ENCODE results near the gene SPAG9.

Gene SPAG9

GRCh38 chr17:51013322-51013721 lies 107.3 kb downstream of the SPAG9 start:
- no peak overlapping the region for H3K4me3 ChIP-seq (ENCODE audit: low read length)
- no peaks in the 10 kb centered on the region for H3K27me3 ChIP-seq (ENCODE audit: insufficient read depth, low read length, poor library complexity)
- DNase-seq: no peak
- no peak overlapping the region for H2BK5ac ChIP-seq (ENCODE audit: low read length)
- no CpG with 5 or more reads among the region's 2 CpGs for WGBS (ENCODE audit: extremely low coverage, insufficient coverage, low lambda C conversion rate)
- H3K4me1 ChIP-seq (ENCODE audit: control insufficient read depth, low read depth, low read length): no peaks in the 10 kb centered on the region
- no peak overlapping the region for H4K8ac ChIP-seq (ENCODE audit: low read depth, low read length)
- H3K4ac ChIP-seq (ENCODE audit: low read depth, low read length): no peak overlapping the region
- H3K18ac ChIP-seq (ENCODE audit: low read length): no peak overlapping the region
- H2BK15ac ChIP-seq (replicated peaks; ENCODE audit: low read depth): no peak overlapping the region
- H3K4me2 ChIP-seq (ENCODE audit: low read length): no peak overlapping the region
- no peak overlapping the region for H2BK120ac ChIP-seq (ENCODE audit: low read depth, low read length)
- no peak overlapping the region for H2AK5ac ChIP-seq (ENCODE audit: low read length)
- no peaks in the 10 kb centered on the region for H3K79me1 ChIP-seq (ENCODE audit: low read length)
- H3K9ac ChIP-seq (ENCODE audit: low read length): no peak overlapping the region
- H3K36me3 ChIP-seq (ENCODE audit: control insufficient read depth, insufficient read depth, low read length): no peaks in the 10 kb centered on the region
- H3K79me2 ChIP-seq (ENCODE audit: control insufficient read depth, insufficient read depth, low read length): no peaks in the 10 kb centered on the region
- no peak overlapping the region for H3K56ac ChIP-seq (ENCODE audit: low read length)
- H4K5ac ChIP-seq (ENCODE audit: low read length): no peak overlapping the region
- H3K23ac ChIP-seq (ENCODE audit: low read length): no peak overlapping the region
- H3K27ac ChIP-seq (ENCODE audit: low read depth, low read length): no peak overlapping the region

GRCh38 chr17:51012538-51012937 lies 108.1 kb downstream of the SPAG9 start:
- Histone ChIP-seq H3K4ac (ENCODE audit: low read depth, low read length) (no peak overlapping the region), H3K36me3 (ENCODE audit: control insufficient read depth, insufficient read depth, low read length) (no peaks in the 10 kb centered on the region), H4K5ac (ENCODE audit: low read length) (no peak overlapping the region), H3K9ac (ENCODE audit: low read length) (no peak overlapping the region), H3K27me3 (ENCODE audit: insufficient read depth, low read length, poor library complexity) (no peaks in the 10 kb centered on the region), H2BK15ac (replicated peaks; ENCODE audit: low read depth) (no peak overlapping the region), H2BK5ac (ENCODE audit: low read length) (no peak overlapping the region), H3K4me1 (ENCODE audit: control insufficient read depth, low read depth, low read length) (no peaks in the 10 kb centered on the region), H3K18ac (ENCODE audit: low read length) (no peak overlapping the region), H3K23ac (ENCODE audit: low read length) (no peak overlapping the region), H3K79me2 (ENCODE audit: control insufficient read depth, insufficient read depth, low read length) (no peaks in the 10 kb centered on the region), H4K8ac (ENCODE audit: low read depth, low read length) (no peak overlapping the region), H3K79me1 (ENCODE audit: low read length) (no peaks in the 10 kb centered on the region), H2BK120ac (ENCODE audit: low read depth, low read length) (no peak overlapping the region), H3K4me2 (ENCODE audit: low read length) (no peak overlapping the region), H2AK5ac (ENCODE audit: low read length) (no peak overlapping the region), H3K4me3 (ENCODE audit: low read length) (no peak overlapping the region), H3K56ac (ENCODE audit: low read length) (no peak overlapping the region), H3K27ac (ENCODE audit: low read depth, low read length) (no peak overlapping the region)
- WGBS (ENCODE audit: extremely low coverage, insufficient coverage, low lambda C conversion rate): no CpG with 5 or more reads among the region's 4 CpGs
- no peak for DNase-seq

GRCh38 chr17:51010173-51010675 lies 110.4 kb downstream of the SPAG9 start:
- Histone ChIP-seq H3K36me3 (ENCODE audit: control insufficient read depth, insufficient read depth, low read length) (peaks cover 3% of the 10 kb centered on the region), H2BK120ac (ENCODE audit: low read depth, low read length) (no peak overlapping the region), H3K27me3 (ENCODE audit: insufficient read depth, low read length, poor library complexity) (no peaks in the 10 kb centered on the region), H2AK5ac (ENCODE audit: low read length) (no peak overlapping the region), H4K5ac (ENCODE audit: low read length) (no peak overlapping the region), H3K4me3 (ENCODE audit: low read length) (no peak overlapping the region), H2BK15ac (replicated peaks; ENCODE audit: low read depth) (no peak overlapping the region), H3K18ac (ENCODE audit: low read length) (no peak overlapping the region), H3K56ac (ENCODE audit: low read length) (no peak overlapping the region), H3K9ac (ENCODE audit: low read length) (no peak overlapping the region), H3K4ac (ENCODE audit: low read depth, low read length) (no peak overlapping the region), H3K23ac (ENCODE audit: low read length) (no peak overlapping the region), H3K27ac (ENCODE audit: low read depth, low read length) (no peak overlapping the region), H4K8ac (ENCODE audit: low read depth, low read length) (no peak overlapping the region), H3K79me1 (ENCODE audit: low read length) (no peaks in the 10 kb centered on the region), H3K4me1 (ENCODE audit: control insufficient read depth, low read depth, low read length) (no peaks in the 10 kb centered on the region), H2BK5ac (ENCODE audit: low read length) (no peak overlapping the region), H3K4me2 (ENCODE audit: low read length) (no peak overlapping the region), H3K79me2 (ENCODE audit: control insufficient read depth, insufficient read depth, low read length) (no peaks in the 10 kb centered on the region)
- no peak for DNase-seq
- WGBS (ENCODE audit: extremely low coverage, insufficient coverage, low lambda C conversion rate): no CpG with 5 or more reads among the region's 1 CpG

GRCh38 chr17:51006601-51007000 lies 114.1 kb downstream of the SPAG9 start:
- Histone ChIP-seq H3K4me1 (ENCODE audit: control insufficient read depth, low read depth, low read length) (no peaks in the 10 kb centered on the region), H2BK120ac (ENCODE audit: low read depth, low read length) (no peak overlapping the region), H3K9ac (ENCODE audit: low read length) (no peak overlapping the region), H3K4me2 (ENCODE audit: low read length) (no peak overlapping the region), H4K8ac (ENCODE audit: low read depth, low read length) (no peak overlapping the region), H3K4me3 (ENCODE audit: low read length) (no peak overlapping the region), H2AK5ac (ENCODE audit: low read length) (no peak overlapping the region), H3K4ac (ENCODE audit: low read depth, low read length) (no peak overlapping the region), H4K5ac (ENCODE audit: low read length) (no peak overlapping the region), H3K23ac (ENCODE audit: low read length) (no peak overlapping the region), H3K56ac (ENCODE audit: low read length) (no peak overlapping the region), H3K36me3 (ENCODE audit: control insufficient read depth, insufficient read depth, low read length) (peaks cover 3% of the 10 kb centered on the region), H2BK5ac (ENCODE audit: low read length) (no peak overlapping the region), H3K79me1 (ENCODE audit: low read length) (no peaks in the 10 kb centered on the region), H3K18ac (ENCODE audit: low read length) (no peak overlapping the region), H2BK15ac (replicated peaks; ENCODE audit: low read depth) (no peak overlapping the region), H3K27me3 (ENCODE audit: insufficient read depth, low read length, poor library complexity) (no peaks in the 10 kb centered on the region), H3K27ac (ENCODE audit: low read depth, low read length) (no peak overlapping the region), H3K79me2 (ENCODE audit: control insufficient read depth, insufficient read depth, low read length) (no peaks in the 10 kb centered on the region)
- WGBS (ENCODE audit: extremely low coverage, insufficient coverage, low lambda C conversion rate): no CpG with 5 or more reads among the region's 1 CpG
- DNase-seq: no peak

GRCh38 chr17:51005768-51006167 lies 114.9 kb downstream of the SPAG9 start:
- no CpG with 5 or more reads among the region's 2 CpGs for WGBS (ENCODE audit: extremely low coverage, insufficient coverage, low lambda C conversion rate)
- H3K36me3 ChIP-seq (ENCODE audit: control insufficient read depth, insufficient read depth, low read length): peaks cover 3% of the 10 kb centered on the region
- no peak overlapping the region for H3K4ac ChIP-seq (ENCODE audit: low read depth, low read length)
- DNase-seq: no peak
- H3K79me2 ChIP-seq (ENCODE audit: control insufficient read depth, insufficient read depth, low read length): no peaks in the 10 kb centered on the region
- H3K56ac ChIP-seq (ENCODE audit: low read length): no peak overlapping the region
- H3K27ac ChIP-seq (ENCODE audit: low read depth, low read length): no peak overlapping the region
- H3K4me3 ChIP-seq (ENCODE audit: low read length): no peak overlapping the region
- H3K9ac ChIP-seq (ENCODE audit: low read length): no peak overlapping the region
- no peak overlapping the region for H3K18ac ChIP-seq (ENCODE audit: low read length)
- no peak overlapping the region for H4K8ac ChIP-seq (ENCODE audit: low read depth, low read length)
- no peaks in the 10 kb centered on the region for H3K4me1 ChIP-seq (ENCODE audit: control insufficient read depth, low read depth, low read length)
- no peak overlapping the region for H2BK15ac ChIP-seq (replicated peaks; ENCODE audit: low read depth)
- H2BK120ac ChIP-seq (ENCODE audit: low read depth, low read length): no peak overlapping the region
- no peak overlapping the region for H3K4me2 ChIP-seq (ENCODE audit: low read length)
- H4K5ac ChIP-seq (ENCODE audit: low read length): no peak overlapping the region
- H2AK5ac ChIP-seq (ENCODE audit: low read length): no peak overlapping the region
- no peaks in the 10 kb centered on the region for H3K79me1 ChIP-seq (ENCODE audit: low read length)
- H3K27me3 ChIP-seq (ENCODE audit: insufficient read depth, low read length, poor library complexity): no peaks in the 10 kb centered on the region
- no peak overlapping the region for H2BK5ac ChIP-seq (ENCODE audit: low read length)
- no peak overlapping the region for H3K23ac ChIP-seq (ENCODE audit: low read length)

GRCh38 chr17:51004249-51004648 lies 116.4 kb downstream of the SPAG9 start:
- no peak overlapping the region for H2BK120ac ChIP-seq (ENCODE audit: low read depth, low read length)
- H2BK5ac ChIP-seq (ENCODE audit: low read length): no peak overlapping the region
- no peak overlapping the region for H3K56ac ChIP-seq (ENCODE audit: low read length)
- H3K79me2 ChIP-seq (ENCODE audit: control insufficient read depth, insufficient read depth, low read length): no peaks in the 10 kb centered on the region
- H3K18ac ChIP-seq (ENCODE audit: low read length): no peak overlapping the region
- peaks cover 3% of the 10 kb centered on the region for H3K36me3 ChIP-seq (ENCODE audit: control insufficient read depth, insufficient read depth, low read length)
- no peak overlapping the region for H2AK5ac ChIP-seq (ENCODE audit: low read length)
- no peak overlapping the region for H3K4me2 ChIP-seq (ENCODE audit: low read length)
- no peak for DNase-seq
- no peak overlapping the region for H3K4ac ChIP-seq (ENCODE audit: low read depth, low read length)
- no peak overlapping the region for H3K9ac ChIP-seq (ENCODE audit: low read length)
- H3K23ac ChIP-seq (ENCODE audit: low read length): no peak overlapping the region
- WGBS (ENCODE audit: extremely low coverage, insufficient coverage, low lambda C conversion rate): no CpG with 5 or more reads among the region's 1 CpG
- no peak overlapping the region for H4K8ac ChIP-seq (ENCODE audit: low read depth, low read length)
- no peaks in the 10 kb centered on the region for H3K79me1 ChIP-seq (ENCODE audit: low read length)
- no peak overlapping the region for H3K27ac ChIP-seq (ENCODE audit: low read depth, low read length)
- no peaks in the 10 kb centered on the region for H3K27me3 ChIP-seq (ENCODE audit: insufficient read depth, low read length, poor library complexity)
- H2BK15ac ChIP-seq (replicated peaks; ENCODE audit: low read depth): no peak overlapping the region
- no peak overlapping the region for H3K4me3 ChIP-seq (ENCODE audit: low read length)
- no peak overlapping the region for H4K5ac ChIP-seq (ENCODE audit: low read length)
- no peaks in the 10 kb centered on the region for H3K4me1 ChIP-seq (ENCODE audit: control insufficient read depth, low read depth, low read length)
